ENCODE data around the gene CPN1. TPM values are rescaled to one million over a fixed set of nuclear protein-coding genes. Genes with fewer than 3 reads are reported as not detected.

The CPN1 gene
- total and polyA plus RNA-seq, 9 of the 15 experiments (the other 6 are each of a cell fraction or from before 2014, with no cell fraction given): 0.15 to 0.17 TPM; not detected in 7

- intact Hi-C loops (cut with micrococcal nuclease) (no loop called here), in situ Hi-C loops (cut with MboI) (no loop called here)
- no peak overlapping the region for H3K9ac ChIP-seq (ENCODE audit: insufficient read depth in 1 of 2, low read depth in 2 of 2, low read length in 2 of 2)
- H2AFZ ChIP-seq (ENCODE audit: low read depth, low read length): no peak overlapping the region
- ChIA-PET CTCF (ENCODE audit: low intra/inter-chr PET ratio) (no interaction called here), POLR2A (interaction anchor here (1.2 kb wide), 1 partner anchor 13 kb away, joined by 3 read pairs; no protein-coding TSS in a partner anchor)
- H3K4me1 ChIP-seq (replicated peaks in 1 of 2; ENCODE audit: control insufficient read depth in 2 of 2, insufficient read depth in 2 of 2, low read length in 2 of 2): no peaks in the 10 kb centered on the region; a peak in 1 of 5 replicates
- peaks cover 2% of the 10 kb centered on the region; the same call in 1 of the 2 replicates for H3K9me3 ChIP-seq (replicated peaks; ENCODE audit: control insufficient read depth, insufficient read depth, low read depth, low read length)
- no peaks in the 10 kb centered on the region for H3K9me1 ChIP-seq (ENCODE audit: control insufficient read depth, insufficient read depth, low read length)
- FAIRE-seq (no peak), DNase-seq (ENCODE audit: extremely low read depth in 1 of 4, low spot score in 3 of 4) (no peak), ATAC-seq (no peak)
- H3K79me2 ChIP-seq (ENCODE audit: control insufficient read depth, insufficient read depth, low read length): no peaks in the 10 kb centered on the region
- H3K36me3 ChIP-seq (ENCODE audit: control insufficient read depth, insufficient read depth, low read length): no peaks in the 10 kb centered on the region
- BruUV-seq (replicated peaks): no TSS peak
- no peak overlapping the region for H3K4me3 ChIP-seq
- WGBS (ENCODE audit: insufficient coverage, low coverage, missing lambda C conversion rate): 0% methylated on average over 1 of the region's 1 CpG
- peaks cover 0 to 5% of the 10 kb centered on the region in 2 experiments; a peak in 2 of 5 replicates for H3K27me3 ChIP-seq (ENCODE audit: control insufficient read depth in 2 of 2, insufficient read depth in 2 of 2, low read length in 2 of 2)
- no peak overlapping the region for H3K4me2 ChIP-seq (ENCODE audit: insufficient read depth, low read length)
- H4K20me1 ChIP-seq (replicated peaks; ENCODE audit: control insufficient read depth, insufficient read depth, low read length): no peaks in the 10 kb centered on the region
- H3K27ac ChIP-seq (ENCODE audit: extremely low read depth, low read depth, low read length): no peak overlapping the region
- TF ChIP-seq, protein P1, sequence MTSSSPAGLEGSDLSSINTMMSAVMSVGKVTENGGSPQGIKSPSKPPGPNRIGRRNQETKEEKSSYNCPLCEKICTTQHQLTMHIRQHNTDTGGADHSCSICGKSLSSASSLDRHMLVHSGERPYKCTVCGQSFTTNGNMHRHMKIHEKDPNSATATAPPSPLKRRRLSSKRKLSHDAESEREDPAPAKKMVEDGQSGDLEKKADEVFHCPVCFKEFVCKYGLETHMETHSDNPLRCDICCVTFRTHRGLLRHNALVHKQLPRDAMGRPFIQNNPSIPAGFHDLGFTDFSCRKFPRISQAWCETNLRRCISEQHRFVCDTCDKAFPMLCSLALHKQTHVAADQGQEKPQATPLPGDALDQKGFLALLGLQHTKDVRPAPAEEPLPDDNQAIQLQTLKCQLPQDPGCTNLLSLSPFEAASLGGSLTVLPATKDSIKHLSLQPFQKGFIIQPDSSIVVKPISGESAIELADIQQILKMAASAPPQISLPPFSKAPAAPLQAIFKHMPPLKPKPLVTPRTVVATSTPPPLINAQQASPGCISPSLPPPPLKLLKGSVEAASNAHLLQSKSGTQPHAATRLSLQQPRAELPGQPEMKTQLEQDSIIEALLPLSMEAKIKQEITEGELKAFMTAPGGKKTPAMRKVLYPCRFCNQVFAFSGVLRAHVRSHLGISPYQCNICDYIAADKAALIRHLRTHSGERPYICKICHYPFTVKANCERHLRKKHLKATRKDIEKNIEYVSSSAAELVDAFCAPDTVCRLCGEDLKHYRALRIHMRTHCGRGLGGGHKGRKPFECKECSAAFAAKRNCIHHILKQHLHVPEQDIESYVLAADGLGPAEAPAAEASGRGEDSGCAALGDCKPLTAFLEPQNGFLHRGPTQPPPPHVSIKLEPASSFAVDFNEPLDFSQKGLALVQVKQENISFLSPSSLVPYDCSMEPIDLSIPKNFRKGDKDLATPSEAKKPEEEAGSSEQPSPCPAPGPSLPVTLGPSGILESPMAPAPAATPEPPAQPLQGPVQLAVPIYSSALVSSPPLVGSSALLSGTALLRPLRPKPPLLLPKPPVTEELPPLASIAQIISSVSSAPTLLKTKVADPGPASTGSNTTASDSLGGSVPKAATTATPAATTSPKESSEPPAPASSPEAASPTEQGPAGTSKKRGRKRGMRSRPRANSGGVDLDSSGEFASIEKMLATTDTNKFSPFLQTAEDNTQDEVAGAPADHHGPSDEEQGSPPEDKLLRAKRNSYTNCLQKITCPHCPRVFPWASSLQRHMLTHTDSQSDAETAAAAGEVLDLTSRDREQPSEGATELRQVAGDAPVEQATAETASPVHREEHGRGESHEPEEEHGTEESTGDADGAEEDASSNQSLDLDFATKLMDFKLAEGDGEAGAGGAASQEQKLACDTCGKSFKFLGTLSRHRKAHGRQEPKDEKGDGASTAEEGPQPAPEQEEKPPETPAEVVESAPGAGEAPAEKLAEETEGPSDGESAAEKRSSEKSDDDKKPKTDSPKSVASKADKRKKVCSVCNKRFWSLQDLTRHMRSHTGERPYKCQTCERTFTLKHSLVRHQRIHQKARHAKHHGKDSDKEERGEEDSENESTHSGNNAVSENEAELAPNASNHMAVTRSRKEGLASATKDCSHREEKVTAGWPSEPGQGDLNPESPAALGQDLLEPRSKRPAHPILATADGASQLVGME (CRISPR knock-in tag; IDR thresholded peaks at IDR 0.05): no peak
- TF ChIP-seq KAT8 (IDR thresholded peaks at IDR 0.05; ENCODE audit: low read depth): no peak
- no peak for TF ChIP-seq ZNF785 (CRISPR knock-in tag; IDR thresholded peaks at IDR 0.05)
- TF ChIP-seq PHF20 (IDR thresholded peaks at IDR 0.05; ENCODE audit: partially characterized antibody): no peak
- TF ChIP-seq, protein P2, sequence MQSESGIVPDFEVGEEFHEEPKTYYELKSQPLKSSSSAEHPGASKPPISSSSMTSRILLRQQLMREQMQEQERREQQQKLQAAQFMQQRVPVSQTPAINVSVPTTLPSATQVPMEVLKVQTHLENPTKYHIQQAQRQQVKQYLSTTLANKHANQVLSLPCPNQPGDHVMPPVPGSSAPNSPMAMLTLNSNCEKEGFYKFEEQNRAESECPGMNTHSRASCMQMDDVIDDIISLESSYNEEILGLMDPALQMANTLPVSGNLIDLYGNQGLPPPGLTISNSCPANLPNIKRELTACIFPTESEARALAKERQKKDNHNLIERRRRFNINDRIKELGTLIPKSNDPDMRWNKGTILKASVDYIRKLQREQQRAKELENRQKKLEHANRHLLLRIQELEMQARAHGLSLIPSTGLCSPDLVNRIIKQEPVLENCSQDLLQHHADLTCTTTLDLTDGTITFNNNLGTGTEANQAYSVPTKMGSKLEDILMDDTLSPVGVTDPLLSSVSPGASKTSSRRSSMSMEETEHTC (IDR thresholded peaks at IDR 0.05): no peak
- TF ChIP-seq, protein P3, sequence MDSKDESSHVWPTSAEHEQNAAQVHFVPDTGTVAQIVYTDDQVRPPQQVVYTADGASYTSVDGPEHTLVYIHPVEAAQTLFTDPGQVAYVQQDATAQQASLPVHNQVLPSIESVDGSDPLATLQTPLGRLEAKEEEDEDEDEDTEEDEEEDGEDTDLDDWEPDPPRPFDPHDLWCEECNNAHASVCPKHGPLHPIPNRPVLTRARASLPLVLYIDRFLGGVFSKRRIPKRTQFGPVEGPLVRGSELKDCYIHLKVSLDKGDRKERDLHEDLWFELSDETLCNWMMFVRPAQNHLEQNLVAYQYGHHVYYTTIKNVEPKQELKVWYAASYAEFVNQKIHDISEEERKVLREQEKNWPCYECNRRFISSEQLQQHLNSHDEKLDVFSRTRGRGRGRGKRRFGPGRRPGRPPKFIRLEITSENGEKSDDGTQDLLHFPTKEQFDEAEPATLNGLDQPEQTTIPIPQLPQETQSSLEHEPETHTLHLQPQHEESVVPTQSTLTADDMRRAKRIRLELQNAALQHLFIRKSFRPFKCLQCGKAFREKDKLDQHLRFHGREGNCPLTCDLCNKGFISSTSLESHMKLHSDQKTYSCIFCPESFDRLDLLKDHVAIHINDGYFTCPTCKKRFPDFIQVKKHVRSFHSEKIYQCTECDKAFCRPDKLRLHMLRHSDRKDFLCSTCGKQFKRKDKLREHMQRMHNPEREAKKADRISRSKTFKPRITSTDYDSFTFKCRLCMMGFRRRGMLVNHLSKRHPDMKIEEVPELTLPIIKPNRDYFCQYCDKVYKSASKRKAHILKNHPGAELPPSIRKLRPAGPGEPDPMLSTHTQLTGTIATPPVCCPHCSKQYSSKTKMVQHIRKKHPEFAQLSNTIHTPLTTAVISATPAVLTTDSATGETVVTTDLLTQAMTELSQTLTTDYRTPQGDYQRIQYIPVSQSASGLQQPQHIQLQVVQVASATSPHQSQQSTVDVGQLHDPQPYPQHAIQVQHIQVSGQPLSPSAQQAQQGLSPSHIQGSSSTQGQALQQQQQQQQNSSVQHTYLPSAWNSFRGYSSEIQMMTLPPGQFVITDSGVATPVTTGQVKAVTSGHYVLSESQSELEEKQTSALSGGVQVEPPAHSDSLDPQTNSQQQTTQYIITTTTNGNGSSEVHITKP (IDR thresholded peaks at IDR 0.05; ENCODE audit: partially characterized antibody): no peak
- TF ChIP-seq NR2C1 (IDR thresholded peaks at IDR 0.05): no peak
- no peak for TF ChIP-seq NR2C1 (tag; IDR thresholded peaks at IDR 0.05)
- TF ChIP-seq, protein P4, sequence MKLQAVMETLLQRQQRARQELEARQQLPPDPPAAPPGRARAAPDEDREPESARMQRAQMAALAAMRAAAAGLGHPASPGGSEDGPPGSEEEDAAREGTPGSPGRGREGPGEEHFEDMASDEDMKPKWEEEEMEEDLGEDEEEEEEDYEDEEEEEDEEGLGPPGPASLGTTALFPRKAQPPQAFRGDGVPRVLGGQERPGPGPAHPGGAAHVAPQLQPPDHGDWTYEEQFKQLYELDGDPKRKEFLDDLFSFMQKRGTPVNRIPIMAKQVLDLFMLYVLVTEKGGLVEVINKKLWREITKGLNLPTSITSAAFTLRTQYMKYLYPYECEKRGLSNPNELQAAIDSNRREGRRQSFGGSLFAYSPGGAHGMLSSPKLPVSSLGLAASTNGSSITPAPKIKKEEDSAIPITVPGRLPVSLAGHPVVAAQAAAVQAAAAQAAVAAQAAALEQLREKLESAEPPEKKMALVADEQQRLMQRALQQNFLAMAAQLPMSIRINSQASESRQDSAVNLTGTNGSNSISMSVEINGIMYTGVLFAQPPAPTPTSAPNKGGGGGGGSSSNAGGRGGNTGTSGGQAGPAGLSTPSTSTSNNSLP (IDR thresholded peaks at IDR 0.05; ENCODE audit: borderline replicate concordance, low read depth, low read length): no peak
Observed at GRCh38 chr10:100033766-100034418, 47.8 kb downstream of the CPN1 start.

Data from K562 (cell line).